Measurements from ENCODE around the gene SHFL.

Gene SHFL

DNA sequence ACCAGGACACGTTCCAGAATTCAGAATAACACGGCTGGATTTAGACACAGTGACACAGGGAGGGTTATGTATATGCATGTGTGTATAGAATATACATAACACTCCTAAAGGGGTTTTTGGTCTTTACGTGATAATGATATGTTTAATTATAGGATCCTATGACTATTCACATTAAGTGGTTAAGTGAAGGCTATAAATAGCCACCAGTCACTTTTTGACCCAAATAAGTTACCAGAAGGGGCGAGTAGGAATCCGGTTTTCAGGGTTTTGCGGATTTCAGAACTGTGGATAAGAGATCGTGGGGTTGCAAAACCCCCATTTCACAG, 9.5 kb downstream of the SHFL start:
- DNase-seq (ENCODE audit: low spot score): no peak
- TF ChIP-seq CTCF (IDR thresholded peaks at IDR 0.05; ENCODE audit: extremely low read depth, missing control alignments): no peak

DNA sequence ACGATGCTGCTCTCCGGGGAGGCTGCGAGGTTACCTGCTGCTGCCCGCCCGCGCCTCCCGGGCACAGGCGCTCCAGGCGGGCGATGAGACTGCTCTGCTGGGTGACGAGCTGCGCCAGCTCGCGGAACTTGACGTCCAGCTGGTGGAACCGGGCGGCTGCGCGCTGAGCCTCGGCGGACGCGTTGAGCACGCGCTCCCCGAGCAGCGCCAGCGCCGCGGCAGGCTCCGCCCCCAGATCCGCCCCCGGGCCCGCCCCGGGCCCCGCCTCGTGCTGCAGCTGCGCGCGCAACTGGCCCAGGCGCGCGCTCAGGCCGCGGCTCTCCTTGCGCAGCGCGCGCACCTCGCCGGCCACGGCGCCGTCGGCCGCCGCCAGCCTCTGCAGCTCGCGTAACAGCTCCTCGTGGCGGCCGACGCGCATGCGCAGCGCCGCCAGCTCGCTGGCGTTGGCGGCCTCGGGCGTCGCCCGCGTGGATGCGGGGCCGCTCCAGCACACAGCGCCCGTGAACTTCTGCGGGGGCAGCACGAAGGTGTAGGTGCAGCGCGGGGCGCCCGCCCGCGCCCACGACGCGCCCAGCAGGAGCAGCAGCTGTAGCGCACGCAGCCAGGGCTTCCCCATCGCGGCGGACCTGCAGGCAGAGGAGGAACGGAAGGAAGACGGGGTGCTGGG, 10.0 kb downstream of the SHFL start:
- DNase-seq (ENCODE audit: low spot score): peak; percentile 99
- TF ChIP-seq CTCF (IDR thresholded peaks at IDR 0.05; ENCODE audit: extremely low read depth, missing control alignments): no peak

- TF ChIP-seq CTCF (IDR thresholded peaks at IDR 0.05; ENCODE audit: extremely low read depth, missing control alignments): no peak
- no peak for DNase-seq (ENCODE audit: low spot score)
Observed at GRCh38 chr19:10096615-10096963, 10.5 kb downstream of the SHFL start.

DNA sequence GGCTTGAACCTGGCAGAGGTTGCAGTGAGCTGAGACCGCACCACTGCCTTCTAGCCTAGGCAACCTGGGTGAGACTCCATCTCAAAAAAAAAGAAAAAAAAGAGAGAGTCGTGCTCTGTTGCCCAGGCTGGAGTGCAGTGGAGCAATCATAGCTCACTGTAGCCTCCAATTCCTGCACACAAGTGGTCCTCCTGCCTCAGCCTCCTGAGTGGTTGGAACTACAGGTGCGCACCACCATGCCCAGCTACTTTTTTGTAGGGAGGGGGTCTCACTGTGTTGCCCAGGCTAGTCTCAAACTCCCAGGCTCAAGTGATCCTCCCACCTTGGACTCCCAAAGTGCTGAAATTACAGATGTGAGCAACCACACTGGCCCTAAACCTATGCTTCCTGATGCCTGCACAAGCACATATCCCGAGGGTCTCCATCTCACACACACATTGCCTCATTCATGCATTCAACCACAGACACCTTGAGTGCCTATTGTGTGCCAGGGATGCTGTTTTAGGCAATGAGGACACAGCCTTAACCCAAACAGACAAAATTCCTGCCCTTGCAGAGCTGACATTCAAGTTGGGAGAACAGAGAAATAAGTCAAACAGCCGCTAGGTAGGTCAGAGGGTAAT, 14.2 kb downstream of the SHFL start:
- TF ChIP-seq CTCF (IDR thresholded peaks at IDR 0.05; ENCODE audit: extremely low read depth, missing control alignments): no peak
- DNase-seq (ENCODE audit: low spot score): no peak

GRCh38 chr19:10102787-10103236, 16.7 kb downstream of the SHFL start:
- TF ChIP-seq CTCF (IDR thresholded peaks at IDR 0.05; ENCODE audit: extremely low read depth, missing control alignments): no peak

DNA sequence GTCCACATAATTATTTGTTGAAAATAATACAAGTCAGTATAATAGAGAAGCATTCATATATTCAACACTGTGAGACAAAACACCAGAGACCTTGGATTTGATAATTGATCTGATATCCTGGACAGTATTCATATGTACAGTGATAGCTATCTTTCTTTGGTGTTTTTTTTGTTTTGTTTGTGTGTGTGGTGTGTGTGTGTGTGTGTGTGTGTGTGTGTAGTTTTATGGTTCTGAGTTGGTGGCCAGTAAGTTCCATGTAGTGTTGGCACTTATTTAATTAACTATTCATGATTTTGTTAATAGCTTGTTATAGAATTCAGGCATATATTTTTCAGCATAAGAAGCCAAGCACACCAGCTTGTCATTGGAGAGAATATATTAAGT, 18.0 kb downstream of the SHFL start:
- TF ChIP-seq CTCF (IDR thresholded peaks at IDR 0.05; ENCODE audit: extremely low read depth, missing control alignments): no peak
- no peak for DNase-seq (ENCODE audit: low spot score)

More at GRCh38 chr19:10102787-10103236, 16.7 kb downstream of the SHFL start:
- DNase-seq (ENCODE audit: low spot score): peak; percentile 75

DNA sequence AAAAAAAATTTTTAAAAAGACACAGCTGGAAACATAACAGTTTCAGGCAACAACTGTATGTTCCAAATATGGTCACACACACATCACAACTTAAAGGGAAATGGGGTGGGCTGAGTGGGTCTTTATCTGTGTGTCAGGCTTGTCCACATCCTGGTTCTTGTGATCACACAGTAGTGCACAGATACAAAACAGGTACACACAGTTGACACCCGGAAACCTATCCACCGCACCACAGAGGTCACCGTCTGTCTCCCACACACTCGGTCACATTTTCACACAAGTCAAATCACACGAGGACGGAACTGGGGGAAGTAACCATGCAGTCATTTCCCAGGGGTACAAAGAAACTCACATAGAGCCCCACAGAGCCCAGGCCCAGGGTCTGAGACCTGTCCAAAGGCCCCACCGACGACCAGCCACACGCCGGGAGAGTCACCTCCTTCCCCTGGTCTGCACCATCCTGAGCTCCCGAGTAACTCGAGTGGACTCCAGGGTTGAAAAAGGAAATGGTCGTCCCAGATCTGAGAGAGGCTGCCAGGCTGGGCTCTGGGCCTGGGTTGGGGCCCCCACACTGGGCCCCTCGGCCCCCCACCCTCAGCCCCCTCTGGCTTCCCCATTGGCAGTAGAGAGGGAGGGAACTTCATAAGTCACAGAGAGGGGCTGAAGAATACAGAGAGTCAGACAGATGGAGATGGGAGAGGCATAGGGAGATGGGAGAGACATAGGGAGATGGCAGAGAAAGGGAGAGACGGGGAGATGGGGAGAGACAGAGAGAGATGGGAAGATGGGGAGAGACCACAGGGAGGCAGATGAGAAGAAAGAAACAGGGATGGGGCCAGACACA, 18.8 kb downstream of the SHFL start:
- no peak for TF ChIP-seq CTCF (IDR thresholded peaks at IDR 0.05; ENCODE audit: extremely low read depth, missing control alignments)
- DNase-seq (ENCODE audit: low spot score): peak; percentile 80

Measured in GM20000 (cell line).